Mesenchymal stem cell (in vitro differentiated cells and primary cell): ENCODE data around the gene DMD.

ENCODE experiments used
- DNase-seq: peaks from one replicate; pipeline ENCODE4 v3.0.0-alpha.2; 2013
- H2AFZ ChIP-seq: one replicate; pipeline ENCODE4 v1.6.1; 2013; ENCODE audit warnings: low read depth, mild to moderate bottlenecking, control low read depth, inconsistent platforms, low read length, moderate library complexity
- H2AK5ac ChIP-seq: 2 replicates; pipeline ENCODE4 v1.6.1; 2013; ENCODE audit warnings: low read length, moderate library complexity, mild to moderate bottlenecking, inconsistent platforms; ENCODE audit not compliant: severe bottlenecking
- H2BK120ac ChIP-seq: one replicate; pipeline ENCODE4 v1.6.1; 2013; ENCODE audit warnings: low read depth, mild to moderate bottlenecking, inconsistent platforms, low read length, moderate library complexity
- H2BK12ac ChIP-seq, 2 experiments: one replicate each; pipeline ENCODE4 v1.6.1; 2013; ENCODE audit warnings: inconsistent platforms in 2 of 2, low read length in 2 of 2, mild to moderate bottlenecking in 2 of 2, moderate library complexity in 2 of 2, control low read depth in 1 of 2
- H2BK15ac ChIP-seq: one replicate; pipeline ENCODE4 v1.6.1; 2013; ENCODE audit warnings: mild to moderate bottlenecking, low read depth, inconsistent platforms; ENCODE audit not compliant: poor library complexity, severe bottlenecking
- H2BK5ac ChIP-seq: 2 replicates; pipeline ENCODE4 v1.6.1; 2013; ENCODE audit warnings: low read depth, mild to moderate bottlenecking, low read length, control low read depth, inconsistent platforms; ENCODE audit not compliant: poor library complexity, severe bottlenecking
- H3K14ac ChIP-seq, 2 experiments: one replicate each; pipeline ENCODE4 v1.6.1; 2013; ENCODE audit warnings: inconsistent platforms in 2 of 2, low read length in 2 of 2, control low read depth in 1 of 2, mild to moderate bottlenecking in 1 of 2, moderate library complexity in 1 of 2
- H3K18ac ChIP-seq, 2 experiments: one replicate each; pipeline ENCODE4 v1.6.1; 2013; ENCODE audit warnings: inconsistent platforms in 2 of 2, low read length in 2 of 2, control low read depth in 1 of 2, low read depth in 1 of 2, mild to moderate bottlenecking in 1 of 2
- H3K23ac ChIP-seq, 2 experiments: one replicate each; pipeline ENCODE4 v1.6.1; 2013; ENCODE audit warnings: inconsistent platforms in 2 of 2, low read length in 2 of 2, mild to moderate bottlenecking in 2 of 2, moderate library complexity in 2 of 2, control low read depth in 1 of 2
- H3K27ac ChIP-seq: 2 replicates; pipeline ENCODE4 v1.5.1; 2013; ENCODE audit warnings: mild to moderate bottlenecking, moderate library complexity, low read length, control low read depth, inconsistent platforms; ENCODE audit not compliant: poor library complexity, severe bottlenecking
- H3K27me3 ChIP-seq, 2 experiments: 2 replicates each; pipeline versions ENCODE4 v1.6.1 to v1.7.0; 2013; ENCODE audit warnings: low read length in 2 of 2, mild to moderate bottlenecking in 2 of 2, moderate library complexity in 2 of 2, control low read depth in 1 of 2, inconsistent platforms in 1 of 2; ENCODE audit not compliant: control insufficient read depth in 1 of 2, insufficient read depth in 1 of 2
- H3K36me3 ChIP-seq, 2 experiments: 2 replicates each; pipeline versions ENCODE4 v1.6.1 to v1.7.0; 2013; ENCODE audit warnings: low read length in 2 of 2, control low read depth in 1 of 2, inconsistent platforms in 1 of 2, low read depth in 1 of 2, mild to moderate bottlenecking in 1 of 2; ENCODE audit not compliant: insufficient read depth in 2 of 2, control insufficient read depth in 1 of 2
- H3K4ac ChIP-seq, 2 experiments: one replicate each; pipeline ENCODE4 v1.6.1; 2013; ENCODE audit warnings: inconsistent platforms in 2 of 2, low read length in 2 of 2, mild to moderate bottlenecking in 2 of 2, moderate library complexity in 2 of 2, control low read depth in 1 of 2, low read depth in 1 of 2
- H3K4me1 ChIP-seq: 2 replicates; pipeline ENCODE4 v1.6.1; 2013; ENCODE audit warnings: low read depth, low read length, control low read depth; ENCODE audit not compliant: control insufficient read depth, insufficient read depth
- H3K4me2 ChIP-seq: 2 replicates; pipeline ENCODE4 v1.6.1; 2013; ENCODE audit warnings: low read length, mild to moderate bottlenecking, inconsistent platforms; ENCODE audit not compliant: poor library complexity, severe bottlenecking
- H3K4me3 ChIP-seq, 2 experiments: 2 replicates each; pipeline versions ENCODE4 v1.5.1 to v1.7.0; 2013; ENCODE audit warnings: low read length in 2 of 2, mild to moderate bottlenecking in 2 of 2, control low read depth in 1 of 2, low read depth in 1 of 2; ENCODE audit not compliant: insufficient read depth in 1 of 2
- H3K79me1 ChIP-seq: replicated peaks from 2 replicates; pipeline ENCODE4 v1.6.1; 2013; ENCODE audit warnings: mild to moderate bottlenecking, control low read depth, low read length, inconsistent platforms; ENCODE audit not compliant: poor library complexity, severe bottlenecking
- H3K9ac ChIP-seq: 2 replicates; pipeline ENCODE4 v1.7.0; 2013; ENCODE audit warnings: mild to moderate bottlenecking, low read length, moderate library complexity
- H3K9me3 ChIP-seq: 2 replicates; pipeline ENCODE4 v1.7.0; 2013; ENCODE audit warnings: mild to moderate bottlenecking, low read length; ENCODE audit not compliant: control insufficient read depth
- H4K8ac ChIP-seq: one replicate; pipeline ENCODE4 v1.6.1; 2013; ENCODE audit warnings: inconsistent platforms, mild to moderate bottlenecking, low read length, moderate library complexity
- H4K91ac ChIP-seq: one replicate; pipeline ENCODE4 v1.6.1; 2013; ENCODE audit warnings: mild to moderate bottlenecking, low read length, inconsistent platforms
- WGBS: methylation state at CpG from one replicate; pipeline ENCODE4 v1.1.7; 2013; ENCODE audit warnings: mixed read lengths; 5-methylcytosine and 5-hydroxymethylcytosine counted together

DMD gene

DNA sequence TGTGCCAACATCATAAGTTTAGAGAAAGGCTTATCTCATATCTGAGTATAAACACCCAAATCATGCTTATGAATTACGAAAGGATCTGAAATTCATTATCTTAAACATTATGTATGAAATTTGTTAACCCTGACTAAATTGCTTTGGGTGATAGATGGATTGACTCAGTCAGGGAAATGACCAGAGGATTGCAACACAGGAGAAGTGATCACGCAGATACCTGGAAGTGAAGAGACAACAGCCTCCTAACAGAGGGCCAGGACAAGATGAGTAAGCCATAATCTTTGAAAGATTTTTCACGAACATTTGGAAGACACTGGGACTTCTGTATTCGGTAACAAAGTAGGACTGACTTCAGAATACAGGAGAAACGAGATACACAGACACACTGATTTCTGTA lies 363.4 kb downstream of the DMD start:
- 85% methylated on average over 1 of the region's 5 CpGs for WGBS

DNA sequence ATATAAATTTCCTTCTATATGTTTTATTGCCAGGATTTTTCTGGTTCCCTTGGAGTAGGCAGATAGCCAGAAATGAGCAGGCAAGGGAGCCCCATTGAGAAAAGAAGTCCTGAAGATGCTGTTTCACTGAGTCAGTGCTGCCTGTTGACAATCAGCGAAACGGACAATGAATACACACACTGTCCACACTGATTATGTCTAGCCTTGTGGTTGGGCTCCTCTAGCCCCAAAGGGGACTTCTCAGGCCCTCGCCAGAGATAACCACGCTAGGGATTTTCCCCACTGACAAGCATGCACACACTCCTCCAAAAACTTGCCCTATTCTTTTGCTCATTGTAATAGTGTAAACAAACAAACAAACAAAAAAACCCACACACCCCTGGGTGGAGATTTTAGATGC lies 369.3 kb downstream of the DMD start:
- H3K36me3 ChIP-seq = no peaks in the 10 kb centered on the region
- H3K27me3 ChIP-seq = no peaks in the 10 kb centered on the region
- 95% methylated on average over 3 of the region's 4 CpGs for WGBS

More for the DNA sequence above, 363.4 kb downstream of the DMD start:
- no peaks in the 10 kb centered on the region for H3K4me1 ChIP-seq
- H3K36me3 ChIP-seq = no peaks in the 10 kb centered on the region
- no peak overlapping the region for H2AFZ ChIP-seq
- no peaks in the 10 kb centered on the region for H3K27me3 ChIP-seq
- no peak overlapping the region for H3K4me3 ChIP-seq
- no peak overlapping the region for H3K27ac ChIP-seq
- no peak overlapping the region for H3K4ac ChIP-seq
- no peak overlapping the region for H4K8ac ChIP-seq
- H2BK15ac ChIP-seq = no peak overlapping the region
- H3K9me3 ChIP-seq = peaks cover 3% of the 10 kb centered on the region
- H3K79me1 ChIP-seq = no peaks in the 10 kb centered on the region
- no peak overlapping the region for H3K18ac ChIP-seq
- H3K9ac ChIP-seq = no peak overlapping the region
- H3K4me2 ChIP-seq = no peak overlapping the region
- no peak overlapping the region for H3K23ac ChIP-seq
- no peak overlapping the region for H3K14ac ChIP-seq
- H4K91ac ChIP-seq = no peak overlapping the region
- no peak overlapping the region for H2BK5ac ChIP-seq
- no peak overlapping the region for H2AK5ac ChIP-seq
- H2BK12ac ChIP-seq = no peak overlapping the region
- no peak for DNase-seq
- H2BK120ac ChIP-seq = no peak overlapping the region

DNA sequence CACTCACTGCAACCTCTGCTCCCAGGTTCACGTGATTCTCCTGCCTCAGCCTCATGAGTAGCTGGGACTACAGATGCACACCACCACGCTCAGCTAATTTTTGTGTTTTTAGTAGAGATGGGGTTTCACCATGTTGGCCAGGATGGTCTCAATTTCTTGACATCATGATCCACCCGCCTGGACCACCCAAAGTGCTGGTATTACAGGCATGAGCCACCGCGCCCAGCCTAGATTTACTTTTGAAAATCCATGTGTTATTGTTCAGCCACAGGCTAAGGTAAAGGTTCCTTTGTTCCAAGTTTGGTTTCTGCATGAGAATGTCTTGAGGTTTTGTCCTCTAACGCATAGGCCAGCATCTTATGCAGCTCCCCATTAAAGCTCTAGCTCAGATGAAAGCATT lies 371.6 kb downstream of the DMD start:
- Histone ChIP-seq H3K79me1 (no peaks in the 10 kb centered on the region), H3K9me3 (no peaks in the 10 kb centered on the region), H2BK5ac (no peak overlapping the region), H3K18ac (no peak overlapping the region), H3K4ac (no peak overlapping the region), H3K27ac (no peak overlapping the region), H3K4me2 (no peak overlapping the region), H3K23ac (no peak overlapping the region), H2BK120ac (no peak overlapping the region), H2BK12ac (no peak overlapping the region), H2AFZ (no peak overlapping the region), H3K27me3 (no peaks in the 10 kb centered on the region), H4K91ac (no peak overlapping the region), H3K9ac (no peak overlapping the region), H3K14ac (no peak overlapping the region), H3K4me1 (no peaks in the 10 kb centered on the region), H2AK5ac (no peak overlapping the region), H4K8ac (no peak overlapping the region), H3K36me3 (no peaks in the 10 kb centered on the region), H2BK15ac (no peak overlapping the region), H3K4me3 (no peak overlapping the region)
- WGBS = 86% methylated on average over 3 of the region's 6 CpGs
- DNase-seq = no peak

More for the DNA sequence above, 369.3 kb downstream of the DMD start:
- H3K4me3 ChIP-seq = no peak overlapping the region
- DNase-seq = no peak
- H3K4me2 ChIP-seq = no peak overlapping the region
- no peak overlapping the region for H2BK15ac ChIP-seq
- H3K23ac ChIP-seq = no peak overlapping the region
- H4K91ac ChIP-seq = no peak overlapping the region
- H2AK5ac ChIP-seq = no peak overlapping the region
- H4K8ac ChIP-seq = no peak overlapping the region
- H2BK12ac ChIP-seq = no peak overlapping the region
- H2BK5ac ChIP-seq = no peak overlapping the region
- no peak overlapping the region for H3K9ac ChIP-seq
- H3K4ac ChIP-seq = no peak overlapping the region
- H3K14ac ChIP-seq = no peak overlapping the region
- H3K79me1 ChIP-seq = no peaks in the 10 kb centered on the region
- no peak overlapping the region for H3K18ac ChIP-seq
- no peak overlapping the region for H2AFZ ChIP-seq
- no peaks in the 10 kb centered on the region for H3K4me1 ChIP-seq
- no peak overlapping the region for H3K27ac ChIP-seq
- H2BK120ac ChIP-seq = no peak overlapping the region
- H3K9me3 ChIP-seq = no peaks in the 10 kb centered on the region

DNA sequence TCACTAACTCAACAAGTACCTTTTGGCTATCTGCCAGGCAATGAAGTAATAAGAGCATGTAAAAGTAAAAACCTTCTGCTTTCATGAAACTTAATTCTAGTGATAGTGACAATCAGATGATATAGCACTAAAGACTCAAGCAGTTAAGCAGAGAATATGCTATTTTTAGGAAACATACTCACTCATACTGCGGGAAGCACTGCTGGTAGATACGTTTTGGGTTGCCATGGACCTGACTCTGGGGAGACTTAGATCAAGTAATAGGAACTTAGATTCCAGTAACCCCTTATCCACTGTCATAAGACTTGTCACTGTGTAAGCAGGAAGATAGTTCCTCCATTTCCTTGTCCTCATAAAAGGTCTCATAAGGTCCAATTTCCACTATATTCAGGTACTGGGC lies 386.3 kb downstream of the DMD start:
- H3K18ac ChIP-seq = no peak overlapping the region
- H3K4me2 ChIP-seq = no peak overlapping the region
- H3K23ac ChIP-seq = no peak overlapping the region
- H3K27ac ChIP-seq = no peak overlapping the region
- H2AK5ac ChIP-seq = no peak overlapping the region
- H3K27me3 ChIP-seq = no peaks in the 10 kb centered on the region
- H2BK5ac ChIP-seq = no peak overlapping the region
- no peaks in the 10 kb centered on the region for H3K79me1 ChIP-seq
- H3K4me1 ChIP-seq = no peaks in the 10 kb centered on the region
- H4K8ac ChIP-seq = no peak overlapping the region
- H3K9me3 ChIP-seq = no peaks in the 10 kb centered on the region
- H2AFZ ChIP-seq = no peak overlapping the region
- no peak overlapping the region for H2BK12ac ChIP-seq
- no peak for DNase-seq
- H4K91ac ChIP-seq = no peak overlapping the region
- no peak overlapping the region for H3K9ac ChIP-seq
- H3K4me3 ChIP-seq = no peak overlapping the region
- H2BK120ac ChIP-seq = no peak overlapping the region
- no peaks in the 10 kb centered on the region for H3K36me3 ChIP-seq
- no peak overlapping the region for H3K4ac ChIP-seq
- H2BK15ac ChIP-seq = no peak overlapping the region
- H3K14ac ChIP-seq = no peak overlapping the region
- WGBS = 82% methylated on average over 2 of the region's 2 CpGs
